Measurements from ENCODE around the gene MEX3D.
A peak's percentile ranks its signal among the peaks of the same experiment; 100 is the strongest.
"Not testable (repeated sequence)": the region's sequence is repeated elsewhere in the genome, so short reads cannot be mapped to it uniquely, and the experiment has no call there.

MEX3D gene

GRCh38 chr19:1570836-1571235, 2.7 kb upstream of the MEX3D start:
- DNase-seq = no peak

GRCh38 chr19:1569997-1570396, 1.9 kb upstream of the MEX3D start:
- no peak for DNase-seq

GRCh38 chr19:1567848-1568227, 287 bp downstream of the MEX3D start:
- no peak for DNase-seq

GRCh38 chr19:1567116-1567847, 843 bp downstream of the MEX3D start:
- DNase-seq = no peak

- peak; percentile 78 for DNase-seq
Observed at GRCh38 chr19:1566392-1567115, 1.6 kb downstream of the MEX3D start.

- DNase-seq = no peak
Observed at GRCh38 chr19:1563251-1563650, 4.9 kb downstream of the MEX3D start.

GRCh38 chr19:1561236-1561842, 6.8 kb downstream of the MEX3D start:
- DNase-seq = no peak

- no peak for DNase-seq
Observed at GRCh38 chr19:1560286-1560882, 7.7 kb downstream of the MEX3D start.

GRCh38 chr19:1558552-1558951, 9.6 kb downstream of the MEX3D start:
- DNase-seq = no peak

GRCh38 chr19:1556390-1557070, 11.6 kb downstream of the MEX3D start:
- no peak for DNase-seq

- DNase-seq = no peak
Observed at GRCh38 chr19:1555487-1556389, 12.4 kb downstream of the MEX3D start.

- DNase-seq = no peak
Observed at GRCh38 chr19:1554968-1555367, 13.2 kb downstream of the MEX3D start.

GRCh38 chr19:1553415-1553814, 14.7 kb downstream of the MEX3D start:
- no peak for DNase-seq

- DNase-seq = no peak
Observed at GRCh38 chr19:1551068-1552040, 16.8 kb downstream of the MEX3D start.

- no peak for DNase-seq
Observed at GRCh38 chr19:1549332-1549945, 18.7 kb downstream of the MEX3D start.

- no peak for DNase-seq
Observed at GRCh38 chr19:1540365-1540925, 27.7 kb downstream of the MEX3D start.

GRCh38 chr19:1539749-1540148, 28.4 kb downstream of the MEX3D start:
- not testable (repeated sequence) for DNase-seq

GRCh38 chr19:1538978-1539377, 29.1 kb downstream of the MEX3D start:
- DNase-seq = peak; percentile 22

GRCh38 chr19:1535699-1536098, 32.4 kb downstream of the MEX3D start:
- DNase-seq = not testable (repeated sequence)

GRCh38 chr19:1534972-1535371, 33.2 kb downstream of the MEX3D start:
- DNase-seq = no peak
